Omental fat pad (tissue), 4 donors: ENCODE results near the gene AWAT2. TPM values are rescaled to one million over a fixed set of nuclear protein-coding genes. Genes with fewer than 3 reads are reported as not detected.

Experiments used
- ATAC-seq: fragments of 150-250 bp; one replicate; pipeline ENCODE4 v1.9.1; 2016; ENCODE audit warnings: mild to moderate bottlenecking, moderate library complexity; ENCODE audit not compliant: low FRiP score
- DNase-seq: peaks from one replicate; pipeline ENCODE4 v3.0.0-alpha.2; 2019; ENCODE audit warnings: low spot score
- total RNA-seq, 4 donors: library from RNA; depleted of rRNA; stranded (reverse); fragments of >200 nt; gene quantifications; one replicate each; pipeline ENCODE4 v1.1.0, GENCODE V29; 2016
- TF ChIP-seq, protein P1 (sequence below), 3 donors: fragments of 450-650 bp; IDR thresholded peaks; one replicate each; pipeline ENCODE4 v1.5.1; 2016 to 2017; ENCODE audit warnings: antibody characterized with exemption in 3 of 3, mild to moderate bottlenecking in 3 of 3, moderate library complexity in 2 of 3

Gene AWAT2
- total RNA-seq, 4 donors from 2014 or later: not detected

DNA sequence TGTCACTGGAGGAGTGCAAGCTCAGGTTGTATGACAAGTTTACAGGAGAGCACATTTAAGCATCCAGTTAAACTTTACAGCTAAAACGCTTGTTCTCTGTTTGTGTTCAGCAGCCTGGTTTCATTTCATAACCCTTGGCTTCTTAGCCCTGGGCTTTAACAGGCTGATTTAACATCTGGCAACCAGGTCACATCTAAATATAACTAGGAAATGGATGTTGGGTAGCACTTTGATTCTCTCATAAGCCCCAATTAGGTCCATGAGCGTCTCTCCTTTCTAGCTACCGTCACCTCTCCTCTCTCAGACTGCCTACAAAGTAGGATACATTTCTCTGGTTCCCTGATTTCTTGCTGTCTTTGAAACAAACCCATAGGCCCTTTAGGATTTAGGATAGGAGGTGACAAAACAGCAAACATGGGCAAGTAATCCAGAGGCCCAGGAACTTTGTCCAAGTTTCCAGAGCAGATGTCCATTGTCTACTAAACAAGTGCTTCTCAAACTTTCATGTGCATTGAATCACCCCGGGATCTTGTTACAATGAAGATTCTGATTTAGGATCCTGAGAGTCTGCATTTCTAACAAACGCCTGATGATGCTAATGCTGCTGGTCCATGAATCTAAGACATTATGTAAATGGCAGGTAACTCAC is 35.0 kb upstream of the AWAT2 start:
- DNase-seq: no peak
- TF ChIP-seq, protein P1, sequence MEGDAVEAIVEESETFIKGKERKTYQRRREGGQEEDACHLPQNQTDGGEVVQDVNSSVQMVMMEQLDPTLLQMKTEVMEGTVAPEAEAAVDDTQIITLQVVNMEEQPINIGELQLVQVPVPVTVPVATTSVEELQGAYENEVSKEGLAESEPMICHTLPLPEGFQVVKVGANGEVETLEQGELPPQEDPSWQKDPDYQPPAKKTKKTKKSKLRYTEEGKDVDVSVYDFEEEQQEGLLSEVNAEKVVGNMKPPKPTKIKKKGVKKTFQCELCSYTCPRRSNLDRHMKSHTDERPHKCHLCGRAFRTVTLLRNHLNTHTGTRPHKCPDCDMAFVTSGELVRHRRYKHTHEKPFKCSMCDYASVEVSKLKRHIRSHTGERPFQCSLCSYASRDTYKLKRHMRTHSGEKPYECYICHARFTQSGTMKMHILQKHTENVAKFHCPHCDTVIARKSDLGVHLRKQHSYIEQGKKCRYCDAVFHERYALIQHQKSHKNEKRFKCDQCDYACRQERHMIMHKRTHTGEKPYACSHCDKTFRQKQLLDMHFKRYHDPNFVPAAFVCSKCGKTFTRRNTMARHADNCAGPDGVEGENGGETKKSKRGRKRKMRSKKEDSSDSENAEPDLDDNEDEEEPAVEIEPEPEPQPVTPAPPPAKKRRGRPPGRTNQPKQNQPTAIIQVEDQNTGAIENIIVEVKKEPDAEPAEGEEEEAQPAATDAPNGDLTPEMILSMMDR (IDR thresholded peaks at IDR 0.05): no peak
- ATAC-seq: no peak

DNA sequence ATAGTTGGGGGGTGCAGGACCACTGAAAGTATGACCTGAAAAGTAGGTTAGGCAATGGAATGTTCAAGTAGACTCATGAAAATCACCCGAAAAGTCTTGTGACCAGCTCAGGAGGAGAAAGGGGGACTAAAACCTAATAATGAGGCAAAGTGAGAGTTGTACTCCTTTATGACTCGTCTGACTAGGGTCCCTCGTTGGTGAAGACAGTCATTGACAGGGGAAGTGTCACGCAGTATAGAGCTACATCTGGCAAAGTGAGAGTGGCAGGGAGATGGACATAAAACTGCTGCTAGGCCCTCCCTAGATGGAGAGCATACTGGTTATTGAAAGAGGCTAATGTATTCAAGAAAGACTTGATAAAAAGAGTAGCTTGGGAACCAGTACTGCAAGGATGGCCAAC is 33.0 kb upstream of the AWAT2 start:
- TF ChIP-seq, protein P1 (IDR thresholded peaks at IDR 0.05): no peak
- no peak for ATAC-seq
- DNase-seq: no peak

DNA sequence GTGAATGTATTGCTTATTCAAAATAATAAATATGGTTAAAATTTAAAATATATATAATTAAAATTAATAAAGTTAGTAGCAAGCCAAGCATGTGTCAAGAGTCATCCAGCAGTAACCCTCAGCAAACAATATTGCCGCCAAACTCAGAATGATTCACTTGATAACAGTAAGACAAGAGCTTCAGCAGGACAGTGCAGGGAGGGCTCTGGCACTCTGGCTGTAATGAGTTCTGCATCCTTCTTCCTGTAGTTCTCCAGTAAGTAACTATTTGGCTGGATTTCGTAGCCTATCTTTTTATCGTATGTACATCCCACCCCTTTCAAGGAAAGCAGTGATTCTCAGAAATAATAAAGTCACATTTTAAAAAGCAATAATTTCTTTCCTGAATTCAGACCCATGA is 30.1 kb upstream of the AWAT2 start:
- no peak for DNase-seq
- TF ChIP-seq, protein P1 (IDR thresholded peaks at IDR 0.05): no peak
- no peak for ATAC-seq

DNA sequence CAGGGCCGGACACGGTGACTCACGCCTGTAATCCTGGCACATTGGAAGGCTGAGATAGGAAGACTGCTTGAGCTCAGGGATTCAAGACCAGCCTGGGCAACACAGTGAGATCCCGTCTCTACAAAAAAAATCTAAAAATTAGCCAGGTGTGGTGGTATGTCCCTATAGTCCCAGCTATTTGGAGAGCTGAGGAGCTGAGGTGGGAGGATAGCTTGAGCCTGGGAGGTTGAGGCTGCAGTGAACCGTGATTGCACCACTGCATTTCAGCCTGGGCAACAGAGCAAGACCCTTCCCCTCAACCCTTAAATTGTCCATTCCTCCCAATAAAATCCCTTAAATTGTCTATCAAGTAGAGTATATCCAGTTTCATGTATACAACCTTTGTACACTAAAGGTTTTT is 29.6 kb upstream of the AWAT2 start:
- TF ChIP-seq, protein P1 (IDR thresholded peaks at IDR 0.05): no peak
- ATAC-seq: no peak
- DNase-seq: no peak

DNA sequence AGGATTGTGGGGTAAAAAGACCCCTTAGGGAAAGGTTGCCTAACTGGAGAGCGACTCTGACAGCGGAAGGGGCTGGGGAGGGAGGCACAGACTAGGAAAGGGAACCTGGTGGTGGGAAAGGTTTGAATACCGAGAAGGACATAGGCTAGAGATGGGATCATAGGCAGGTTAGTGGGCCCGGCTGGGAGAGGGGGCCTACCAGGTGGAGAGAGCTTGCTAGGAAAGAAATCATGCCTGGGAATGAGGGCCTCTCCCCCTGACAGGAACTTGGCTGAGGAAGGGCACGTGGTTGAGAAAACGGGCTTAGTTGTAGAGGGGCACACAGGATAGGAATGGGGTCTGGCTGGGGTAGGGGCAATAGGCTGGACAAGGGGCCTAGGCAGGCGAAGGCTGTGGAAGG is 16.9 kb upstream of the AWAT2 start:
- TF ChIP-seq, protein P1 (IDR thresholded peaks at IDR 0.05): no peak
- no peak for ATAC-seq
- DNase-seq: no peak

DNA sequence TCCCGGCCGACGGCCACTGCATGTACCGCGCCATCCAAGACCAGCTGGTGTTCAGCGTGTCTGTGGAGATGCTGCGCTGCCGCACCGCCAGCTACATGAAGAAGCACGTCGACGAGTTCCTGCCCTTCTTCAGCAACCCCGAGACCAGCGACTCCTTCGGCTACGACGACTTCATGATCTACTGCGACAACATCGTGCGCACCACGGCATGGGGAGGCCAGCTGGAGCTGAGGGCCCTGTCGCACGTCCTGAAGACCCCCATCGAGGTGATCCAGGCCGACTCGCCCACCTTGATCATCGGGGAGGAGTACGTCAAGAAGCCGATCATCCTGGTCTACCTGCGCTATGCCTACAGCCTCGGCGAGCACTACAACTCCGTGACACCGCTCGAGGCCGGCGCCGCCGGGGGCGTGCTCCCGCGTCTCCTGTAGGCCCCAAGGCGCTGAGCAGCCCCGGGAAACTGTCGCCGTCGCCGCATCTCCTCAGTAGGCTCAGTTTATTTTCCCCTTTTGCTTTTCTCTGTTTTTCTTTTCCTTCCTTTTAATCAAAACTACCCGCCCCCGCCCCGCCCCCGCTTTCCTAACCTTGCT is 13.3 kb upstream of the AWAT2 start:
- TF ChIP-seq, protein P1 (IDR thresholded peaks at IDR 0.05): no peak
- DNase-seq (no peak), ATAC-seq (no peak)

DNA sequence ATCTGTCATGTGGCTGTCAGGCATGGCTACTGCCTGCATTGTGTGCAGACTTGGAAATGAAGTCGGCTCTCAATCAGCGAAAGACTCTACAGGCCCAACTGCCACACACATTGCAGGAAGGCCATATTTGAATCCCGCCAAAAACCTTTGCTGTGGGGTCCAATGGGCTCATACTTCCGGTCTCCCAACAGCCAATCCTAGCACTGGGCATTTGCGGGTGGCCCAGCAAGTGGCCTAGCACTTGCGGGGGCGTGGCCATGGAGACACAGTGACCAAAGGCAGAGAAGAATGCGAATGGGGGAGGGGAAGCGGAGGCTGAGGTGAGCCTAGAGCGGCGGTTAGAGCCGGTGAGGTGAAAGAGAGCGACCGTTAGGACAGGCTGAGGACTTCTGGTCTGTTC is 12.3 kb upstream of the AWAT2 start, which contains the start of gene OTUD6A:
Gene OTUD6A (plus strand): TSS at position 382 of the 400 bp plus-strand sequence. CDS start 68 bp downstream, outside the sequence.
- TF ChIP-seq, protein P1 (IDR thresholded peaks at IDR 0.05): no peak
- DNase-seq (no peak), ATAC-seq (no peak)
